GM21786 (cell line): Measurements from ENCODE around the gene RAD50.
"Not testable (repeated sequence)": the region's sequence is repeated elsewhere in the genome, so short reads cannot be mapped to it uniquely, and the experiment has no call there.

Experiments
- ATAC-seq: cut with Tn5 transposase; IDR thresholded peaks from one replicate; pipeline ENCODE4 v1.9.1; 2021; ENCODE audit not compliant: unreplicated experiment

RAD50 gene

GRCh38 chr5:132556153-132556762 is 519 bp upstream of the RAD50 start:
- ATAC-seq = no peak

- peak; percentile 36 for ATAC-seq
Measured at GRCh38 chr5:132557478-132558172, 848 bp downstream of the RAD50 start.

GRCh38 chr5:132559383-132560060 is 2.7 kb downstream of the RAD50 start:
- no peak for ATAC-seq

GRCh38 chr5:132561601-132562000 is 4.8 kb downstream of the RAD50 start:
- ATAC-seq = no peak

GRCh38 chr5:132564555-132564954 is 7.8 kb downstream of the RAD50 start:
- not testable (repeated sequence) for ATAC-seq

- no peak for ATAC-seq
Measured at GRCh38 chr5:132566657-132567056, 9.9 kb downstream of the RAD50 start.

GRCh38 chr5:132576123-132576522 is 19.3 kb downstream of the RAD50 start:
- no peak for ATAC-seq

GRCh38 chr5:132584560-132584959 is 27.8 kb downstream of the RAD50 start:
- not testable (repeated sequence) for ATAC-seq

GRCh38 chr5:132586063-132586462 is 29.3 kb downstream of the RAD50 start:
- no peak for ATAC-seq

GRCh38 chr5:132589467-132589866 is 32.7 kb downstream of the RAD50 start:
- ATAC-seq = no peak

GRCh38 chr5:132591145-132591544 is 34.4 kb downstream of the RAD50 start:
- no peak for ATAC-seq

- ATAC-seq = no peak
Measured at GRCh38 chr5:132592521-132592920, 35.7 kb downstream of the RAD50 start.

- no peak for ATAC-seq
Measured at GRCh38 chr5:132594170-132594569, 37.4 kb downstream of the RAD50 start.

- ATAC-seq = no peak
Measured at GRCh38 chr5:132595624-132596023, 38.8 kb downstream of the RAD50 start.

- ATAC-seq = no peak
Measured at GRCh38 chr5:132601071-132601728, 44.4 kb downstream of the RAD50 start.

- no peak for ATAC-seq
Measured at GRCh38 chr5:132607095-132607494, 50.3 kb downstream of the RAD50 start.

GRCh38 chr5:132608107-132608506 is 51.3 kb downstream of the RAD50 start:
- no peak for ATAC-seq

GRCh38 chr5:132611965-132612364 is 55.2 kb downstream of the RAD50 start:
- ATAC-seq = no peak

- ATAC-seq = no peak
Measured at GRCh38 chr5:132612846-132613245, 56.1 kb downstream of the RAD50 start.

GRCh38 chr5:132621699-132622098 is 64.9 kb downstream of the RAD50 start:
- ATAC-seq = no peak

- no peak for ATAC-seq
Measured at GRCh38 chr5:132622608-132623007, 65.8 kb downstream of the RAD50 start.

GRCh38 chr5:132627470-132627869 is 70.7 kb downstream of the RAD50 start:
- ATAC-seq = no peak
